GM13976 (cell line): ENCODE results near the gene GBGT1.

Experiments
- DNase-seq: peaks from one replicate; pipeline ENCODE4 v3.0.0; 2012; ENCODE audit warnings: low spot score
- in situ Hi-C: fragments of 300-500 bp; cut with MboI; formaldehyde crosslinking; loops from one replicate; pipeline ENCODE4 v1.12.0; 2022; ENCODE audit warnings: low sequenced_read_pairs, mixed read lengths, inconsistent platforms; ENCODE audit not compliant: unreplicated experiment
- TF ChIP-seq, protein P1 (sequence below): IDR thresholded peaks from 2 replicates; pipeline ENCODE4 v1.5.1; 2012; ENCODE audit warnings: borderline replicate concordance, mild to moderate bottlenecking; ENCODE audit not compliant: insufficient read depth; ENCODE audit errors: extremely low read depth, missing control alignments, control extremely low read depth

Gene GBGT1

DNA sequence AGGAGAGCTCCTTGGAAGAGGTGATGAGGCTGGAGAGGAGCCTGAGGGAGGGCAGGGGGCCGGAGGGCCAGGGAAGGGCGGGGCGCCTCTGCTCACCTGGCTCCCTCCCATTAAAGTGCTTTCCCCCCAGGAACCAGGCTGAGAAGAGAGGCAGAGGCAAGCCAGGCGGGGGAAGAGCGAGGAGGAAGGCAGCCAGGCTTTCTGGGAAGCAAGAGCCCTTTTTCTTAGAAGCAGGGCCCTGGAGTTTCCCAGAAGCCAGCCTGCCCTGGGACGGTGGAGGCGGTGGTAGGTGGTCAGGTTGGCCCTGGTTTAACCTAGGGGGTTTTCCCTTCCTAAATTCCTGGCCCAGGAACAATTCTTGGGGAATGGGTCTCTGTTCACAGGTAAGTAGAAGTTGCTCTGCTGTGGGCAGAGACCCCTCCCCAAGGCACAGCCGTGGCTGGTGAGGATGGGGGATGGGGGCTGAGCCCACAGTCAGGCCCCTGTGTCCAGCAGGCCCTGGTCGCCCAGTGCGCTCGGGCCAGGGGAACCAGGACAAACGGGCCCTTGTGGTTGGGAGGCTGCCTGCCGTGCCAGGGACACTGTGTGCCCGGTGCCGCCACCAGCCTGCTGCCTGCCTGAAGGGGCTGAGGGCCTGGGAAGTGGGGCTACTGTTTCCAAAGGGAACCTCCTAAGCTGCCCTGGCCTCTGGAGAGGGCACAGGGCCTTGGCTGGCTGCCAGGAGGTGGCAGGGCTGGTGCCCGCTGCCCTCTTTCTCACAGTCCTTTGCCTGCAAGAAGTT is 26.1 kb downstream of the GBGT1 start:
- no peak for DNase-seq
- in situ Hi-C loops, result no loop called here
- TF ChIP-seq, protein P1, sequence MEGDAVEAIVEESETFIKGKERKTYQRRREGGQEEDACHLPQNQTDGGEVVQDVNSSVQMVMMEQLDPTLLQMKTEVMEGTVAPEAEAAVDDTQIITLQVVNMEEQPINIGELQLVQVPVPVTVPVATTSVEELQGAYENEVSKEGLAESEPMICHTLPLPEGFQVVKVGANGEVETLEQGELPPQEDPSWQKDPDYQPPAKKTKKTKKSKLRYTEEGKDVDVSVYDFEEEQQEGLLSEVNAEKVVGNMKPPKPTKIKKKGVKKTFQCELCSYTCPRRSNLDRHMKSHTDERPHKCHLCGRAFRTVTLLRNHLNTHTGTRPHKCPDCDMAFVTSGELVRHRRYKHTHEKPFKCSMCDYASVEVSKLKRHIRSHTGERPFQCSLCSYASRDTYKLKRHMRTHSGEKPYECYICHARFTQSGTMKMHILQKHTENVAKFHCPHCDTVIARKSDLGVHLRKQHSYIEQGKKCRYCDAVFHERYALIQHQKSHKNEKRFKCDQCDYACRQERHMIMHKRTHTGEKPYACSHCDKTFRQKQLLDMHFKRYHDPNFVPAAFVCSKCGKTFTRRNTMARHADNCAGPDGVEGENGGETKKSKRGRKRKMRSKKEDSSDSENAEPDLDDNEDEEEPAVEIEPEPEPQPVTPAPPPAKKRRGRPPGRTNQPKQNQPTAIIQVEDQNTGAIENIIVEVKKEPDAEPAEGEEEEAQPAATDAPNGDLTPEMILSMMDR, result no peak

DNA sequence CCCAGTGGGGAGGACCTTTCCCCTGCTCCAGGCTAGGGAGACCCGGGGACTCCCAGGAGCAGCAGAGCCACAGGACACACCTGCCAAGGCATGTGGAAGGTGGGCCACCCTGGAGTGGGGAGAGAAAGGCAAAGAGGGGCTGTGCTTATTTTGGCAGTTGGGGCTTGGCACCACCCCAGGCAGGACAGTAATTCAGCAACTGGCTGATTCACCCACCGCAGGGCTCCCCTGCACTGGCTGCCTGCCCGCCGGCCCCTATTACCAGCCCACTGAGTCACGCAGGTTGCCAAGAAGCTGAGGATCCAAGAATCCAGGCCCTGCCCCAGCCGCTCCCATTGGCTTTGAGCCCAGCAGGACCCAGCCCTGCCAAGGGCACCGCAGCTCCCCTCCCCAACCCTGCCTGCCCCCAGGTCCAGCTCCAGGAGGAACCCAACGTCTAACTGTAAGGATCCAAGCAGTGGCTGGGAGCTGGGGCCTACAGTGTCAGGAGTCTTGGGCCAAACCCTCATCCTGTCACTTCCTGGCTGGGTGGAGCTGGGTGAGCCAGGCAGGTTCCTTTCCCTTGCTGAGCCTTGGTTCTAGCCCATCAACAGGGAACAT is 28.5 kb downstream of the GBGT1 start:
- no peak for DNase-seq
- TF ChIP-seq, protein P1, result no peak
- in situ Hi-C loops, result no loop called here

GRCh38 chr9:133134388-133135145 is 29.1 kb downstream of the GBGT1 start:
- TF ChIP-seq, protein P1, result no peak
- no peak for DNase-seq
- in situ Hi-C loops, result no loop called here

DNA sequence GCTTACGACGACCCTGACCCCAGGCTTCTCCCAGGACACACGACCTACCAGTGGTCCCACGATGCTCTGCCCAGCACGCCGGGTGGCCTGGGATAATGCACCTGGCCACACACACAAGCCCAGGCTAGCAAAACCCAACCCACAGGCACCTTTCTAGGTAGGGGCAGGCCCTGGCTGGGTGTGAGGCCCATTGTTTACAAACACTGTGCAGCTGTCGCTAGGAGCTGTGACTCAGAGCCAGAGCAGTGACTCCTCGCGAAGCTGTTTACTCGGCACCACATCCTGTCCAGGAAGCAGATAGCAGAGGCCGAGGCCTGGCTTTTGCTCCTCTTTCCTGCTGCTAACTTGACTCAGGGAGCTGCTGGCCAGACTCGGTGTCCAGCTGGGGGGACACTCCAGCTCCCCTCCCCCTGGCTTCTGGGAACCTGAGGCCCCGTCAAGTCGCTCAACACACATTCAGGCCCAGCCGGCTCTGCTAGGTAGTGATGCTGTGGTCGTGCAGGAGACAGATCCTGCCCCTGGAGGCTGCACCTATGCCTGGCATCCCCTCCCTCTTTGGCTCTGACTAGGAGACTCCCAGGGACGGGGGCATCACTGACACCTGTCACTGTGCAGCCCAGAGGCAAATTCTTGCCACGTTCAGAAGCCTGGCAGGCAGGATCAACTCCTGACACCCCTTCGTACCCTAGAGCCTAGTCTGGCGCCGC is 29.9 kb downstream of the GBGT1 start:
- DNase-seq, result peak; percentile 96
- TF ChIP-seq, protein P1, result no peak
- in situ Hi-C loops, result no loop called here

- TF ChIP-seq, protein P1, result no peak
- no peak for DNase-seq
- in situ Hi-C loops, result no loop called here
Measured at GRCh38 chr9:133132174-133132573, 31.5 kb downstream of the GBGT1 start.

DNA sequence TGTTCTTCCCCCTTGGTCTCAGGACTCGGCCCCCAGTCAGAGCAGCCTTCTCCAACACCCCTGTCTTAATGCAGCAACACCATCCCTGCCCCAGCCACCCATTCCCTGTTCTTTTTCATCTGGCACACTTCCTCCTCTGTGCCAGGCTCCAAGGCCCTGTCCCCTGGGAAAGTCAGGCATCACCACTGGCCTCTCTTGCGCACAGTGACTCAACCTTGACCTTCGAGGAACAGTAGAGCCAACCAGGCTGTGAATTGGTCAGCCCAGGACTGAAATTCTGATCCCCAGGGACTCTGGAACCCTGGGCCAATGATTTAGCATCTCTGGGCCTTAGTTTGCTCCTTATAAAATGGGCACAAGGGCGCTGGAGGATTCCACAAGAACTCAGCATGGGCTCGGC is 32.2 kb downstream of the GBGT1 start:
- in situ Hi-C loops, result no loop called here
- TF ChIP-seq, protein P1, result no peak
- no peak for DNase-seq
